Skeletal muscle tissue (tissue), 4 donors: ENCODE results near the gene ERC2. TPM values are rescaled to one million over a fixed set of nuclear protein-coding genes. Genes with fewer than 3 reads are reported as not detected.
"Not testable (repeated sequence)": the region's sequence is repeated elsewhere in the genome, so short reads cannot be mapped to it uniquely, and the experiment has no call there.

Experiments used
- H3K27ac ChIP-seq: one replicate; pipeline ENCODE4 v1.7.0; 2013; ENCODE audit warnings: mild to moderate bottlenecking, low read depth, low read length, inconsistent platforms
- H3K27me3 ChIP-seq, 3 donors: one replicate each; pipeline ENCODE4 v1.7.0; 2013; ENCODE audit warnings: low read length in 3 of 3; ENCODE audit not compliant: control insufficient read depth in 3 of 3, insufficient read depth in 3 of 3
- H3K36me3 ChIP-seq, 3 donors: one replicate each; pipeline ENCODE4 v1.7.0; 2013; ENCODE audit warnings: low read length in 3 of 3; ENCODE audit not compliant: control insufficient read depth in 3 of 3, insufficient read depth in 3 of 3
- H3K4me1 ChIP-seq, 3 donors: one replicate each; pipeline ENCODE4 v1.7.0; 2013; ENCODE audit warnings: low read length in 3 of 3, mild to moderate bottlenecking in 3 of 3; ENCODE audit not compliant: control insufficient read depth in 3 of 3, insufficient read depth in 3 of 3
- H3K4me3 ChIP-seq, 3 donors: one replicate each; pipeline ENCODE4 v1.7.0; 2013; ENCODE audit warnings: low read length in 3 of 3
- H3K9ac ChIP-seq, 3 donors: one replicate each; pipeline ENCODE4 v1.7.0; 2013; ENCODE audit warnings: low read length in 3 of 3, mild to moderate bottlenecking in 3 of 3, moderate library complexity in 2 of 3, low read depth in 1 of 3
- H3K9me3 ChIP-seq, 3 donors: one replicate each; pipeline ENCODE4 v1.7.0; 2013; ENCODE audit warnings: low read length in 3 of 3; ENCODE audit not compliant: control insufficient read depth in 3 of 3
- total RNA-seq: library from RNA; depleted of rRNA; stranded (reverse); fragments of >200 nt; gene quantifications from one replicate; pipeline ENCODE4 v1.2.3, GENCODE V29; 2014
- donor health status: Osteomylitis.

The ERC2 gene
- total RNA-seq, 1 donor from 2014 or later = 1.0 TPM

- Histone ChIP-seq H3K27ac (no peak overlapping the region), H3K27me3 (peaks cover 0 to 8% (median 3%) of the 10 kb centered on the region in 3 donors), H3K9me3 (no peaks in the 10 kb centered on the region), H3K36me3 (no peaks in the 10 kb centered on the region), H3K4me3 (no peak overlapping the region), H3K9ac (no peak overlapping the region), H3K4me1 (no peaks in the 10 kb centered on the region)
Measured at GRCh38 chr3:55515550-55516246, 952.6 kb downstream of the ERC2 start.

GRCh38 chr3:55514962-55515361, 953.3 kb downstream of the ERC2 start:
- Histone ChIP-seq H3K27me3 (peaks cover 0 to 12% (median 3%) of the 10 kb centered on the region in 3 donors), H3K36me3 (no peaks in the 10 kb centered on the region), H3K9me3 (no peaks in the 10 kb centered on the region), H3K9ac (no peak overlapping the region), H3K4me1 (no peaks in the 10 kb centered on the region), H3K4me3 (no peak overlapping the region), H3K27ac (no peak overlapping the region)

GRCh38 chr3:55512571-55513343, 955.5 kb downstream of the ERC2 start:
- no peaks in the 10 kb centered on the region for H3K36me3 ChIP-seq
- no peaks in the 10 kb centered on the region for H3K4me1 ChIP-seq
- H3K27me3 ChIP-seq = peaks cover 0 to 12% (median 3%) of the 10 kb centered on the region in 3 donors
- no peak overlapping the region for H3K9ac ChIP-seq
- no peak overlapping the region for H3K27ac ChIP-seq
- H3K4me3 ChIP-seq = no peak overlapping the region
- H3K9me3 ChIP-seq = no peaks in the 10 kb centered on the region

GRCh38 chr3:55511895-55512570, 956.2 kb downstream of the ERC2 start:
- no peak overlapping the region for H3K9ac ChIP-seq
- H3K36me3 ChIP-seq = no peaks in the 10 kb centered on the region
- H3K27ac ChIP-seq = no peak overlapping the region
- H3K4me3 ChIP-seq = no peak overlapping the region
- no peaks in the 10 kb centered on the region for H3K4me1 ChIP-seq
- H3K9me3 ChIP-seq = no peaks in the 10 kb centered on the region
- peaks cover 0 to 12% (median 3%) of the 10 kb centered on the region in 3 donors for H3K27me3 ChIP-seq

GRCh38 chr3:55508335-55508734, 959.9 kb downstream of the ERC2 start:
- H3K27me3 ChIP-seq = peaks cover 0 to 3% (median 3%) of the 10 kb centered on the region in 3 donors
- H3K27ac ChIP-seq = no peak overlapping the region
- no peaks in the 10 kb centered on the region for H3K9me3 ChIP-seq
- H3K4me3 ChIP-seq = no peak overlapping the region
- H3K36me3 ChIP-seq = no peaks in the 10 kb centered on the region
- no peak overlapping the region for H3K9ac ChIP-seq
- no peaks in the 10 kb centered on the region for H3K4me1 ChIP-seq

GRCh38 chr3:55507808-55508207, 960.5 kb downstream of the ERC2 start:
- Histone ChIP-seq H3K4me1 (no peaks in the 10 kb centered on the region), H3K9me3 (no peaks in the 10 kb centered on the region), H3K27ac (no peak overlapping the region), H3K36me3 (no peaks in the 10 kb centered on the region), H3K4me3 (no peak overlapping the region), H3K9ac (no peak overlapping the region), H3K27me3 (peaks cover 0 to 3% (median 0%) of the 10 kb centered on the region in 3 donors)

- Histone ChIP-seq H3K27me3 (peaks cover 0 to 3% (median 0%) of the 10 kb centered on the region in 3 donors), H3K36me3 (no peaks in the 10 kb centered on the region)
Measured at GRCh38 chr3:55505776-55506175, 962.5 kb downstream of the ERC2 start.

GRCh38 chr3:55505102-55505501, 963.2 kb downstream of the ERC2 start:
- H3K4me1 ChIP-seq, H3K4me3 ChIP-seq, H3K36me3 ChIP-seq, H3K9ac ChIP-seq, H3K9me3 ChIP-seq, H3K27ac ChIP-seq, H3K27me3 ChIP-seq: not testable (repeated sequence)

More at GRCh38 chr3:55505776-55506175, 962.5 kb downstream of the ERC2 start:
- Histone ChIP-seq H3K27ac (no peak overlapping the region), H3K9me3 (no peaks in the 10 kb centered on the region), H3K9ac (no peak overlapping the region), H3K4me1 (no peaks in the 10 kb centered on the region), H3K4me3 (no peak overlapping the region)

- Histone ChIP-seq H3K9me3 (no peaks in the 10 kb centered on the region), H3K4me1 (no peaks in the 10 kb centered on the region), H3K27me3 (peaks cover 0 to 2% (median 0%) of the 10 kb centered on the region in 3 donors), H3K9ac (no peak overlapping the region), H3K4me3 (no peak overlapping the region), H3K36me3 (no peaks in the 10 kb centered on the region), H3K27ac (no peak overlapping the region)
Measured at GRCh38 chr3:55501905-55502304, 966.4 kb downstream of the ERC2 start.
